OCI-LY7 (cell line): ENCODE results near the gene MYF5. TPM values are rescaled to one million over a fixed set of nuclear protein-coding genes. Genes with fewer than 3 reads are reported as not detected.

Experiments used
- BruUV-seq: library from RNA; stranded (reverse); fragments of 400-500 nt; replicated peaks from 2 replicates; lab custom pipeline; 2021; lab: Mats Ljungman, UMichigan
- CTCF ChIA-PET: fragments of 300-600 bp; sonication (Branson Sonifier 250); formaldehyde crosslinking; loops from one replicate; lab custom pipeline; 2022; ENCODE audit warnings: antibody characterized with exemption; ENCODE audit not compliant: unreplicated experiment; lab: Charles Lee
- POLR2A ChIA-PET: fragments of 300-600 bp; sonication (Branson Sonifier 250); formaldehyde crosslinking; loops from one replicate; lab custom pipeline; 2022; ENCODE audit warnings: antibody characterized with exemption; lab: Charles Lee
- DNase-seq: peaks from one replicate; pipeline ENCODE4 v3.0.0-alpha.2; 2015; ENCODE audit warnings: low spot score
- H2AFZ ChIP-seq: fragments of 200-600 bp; sonication (generic), shearing (Covaris generic); 2 replicates; pipeline ENCODE4 v1.6.1; 2014; ENCODE audit warnings: mild to moderate bottlenecking, antibody characterized with exemption, low read length, moderate library complexity
- H3K27ac ChIP-seq: fragments of 200-600 bp; sonication (generic); 2 replicates; pipeline ENCODE4 v1.5.1; 2014; ENCODE audit warnings: mixed run types, low read depth, mild to moderate bottlenecking, moderate library complexity, low read length, inconsistent platforms; ENCODE audit not compliant: poor library complexity, severe bottlenecking
- H3K36me3 ChIP-seq: fragments of 200-600 bp; sonication (generic); 2 replicates; pipeline ENCODE4 v1.6.1; 2014; ENCODE audit warnings: mild to moderate bottlenecking, antibody characterized with exemption, low read length, moderate library complexity, mixed read lengths; ENCODE audit not compliant: insufficient read depth
- H3K4me1 ChIP-seq: fragments of 200-600 bp; sonication (generic); 2 replicates; pipeline ENCODE4 v1.5.1; 2014; ENCODE audit warnings: mild to moderate bottlenecking, low read length; ENCODE audit not compliant: insufficient read depth, poor library complexity, severe bottlenecking
- H3K4me2 ChIP-seq: fragments of 200-600 bp; sonication (generic); 2 replicates; pipeline ENCODE4 v1.6.1; 2014; ENCODE audit warnings: mild to moderate bottlenecking, low read length
- H3K4me3 ChIP-seq: fragments of 200-600 bp; sonication (generic); 2 replicates; pipeline ENCODE4 v1.5.1; 2014; ENCODE audit warnings: mild to moderate bottlenecking, low read depth, low read length; ENCODE audit not compliant: poor library complexity, severe bottlenecking
- H3K79me2 ChIP-seq: fragments of 200-600 bp; sonication (generic); 2 replicates; pipeline ENCODE4 v1.6.1; 2016; ENCODE audit warnings: low read depth, mild to moderate bottlenecking, low read length, moderate library complexity, mixed read lengths; ENCODE audit not compliant: insufficient read depth
- H3K9me2 ChIP-seq: fragments of 200-600 bp; sonication (generic); 2 replicates; pipeline ENCODE4 v1.6.1; 2016; ENCODE audit warnings: mild to moderate bottlenecking, low read length, mixed read lengths; ENCODE audit not compliant: insufficient read depth
- H3K9me3 ChIP-seq: fragments of 200-600 bp; sonication (generic); 2 replicates; pipeline ENCODE4 v1.6.1; 2014; ENCODE audit warnings: mild to moderate bottlenecking, mixed run types, low read length, mixed read lengths
- H4K20me1 ChIP-seq: fragments of 200-600 bp; sonication (generic); 2 replicates; pipeline ENCODE4 v1.6.1; 2014; ENCODE audit warnings: mild to moderate bottlenecking, antibody characterized with exemption, low read length, moderate library complexity, mixed read lengths; ENCODE audit not compliant: insufficient read depth
- CTCF ChIP-seq: fragments of 200-600 bp; sonication (generic); conservative IDR thresholded peaks from 2 replicates; pipeline ENCODE4 v1.5.1; 2014; ENCODE audit warnings: mild to moderate bottlenecking, antibody characterized with exemption, low read length, moderate library complexity, mixed read lengths
- EZH2phosphoT487 ChIP-seq: fragments of 200-600 bp; sonication (generic); IDR thresholded peaks from 2 replicates; pipeline ENCODE4 v1.6.1; 2018; ENCODE audit warnings: low read depth, borderline replicate concordance, mild to moderate bottlenecking, mixed run types, antibody characterized with exemption, low read length, moderate library complexity, mixed read lengths
- intact Hi-C: fragments of 100-400 bp; cut with micrococcal nuclease; formaldehyde crosslinking; loops from one replicate; pipeline ENCODE4 v1.10.0; 2022; ENCODE audit not compliant: unreplicated experiment
- total RNA-seq, 2 experiments: library from RNA; depleted of rRNA in 1 of 2; stranded (reverse); fragments of >200 nt in 1 of 2; shearing (Covaris generic) in 1 of 2; gene quantifications; 2 replicates each; pipeline ENCODE4 v1.2.3, GENCODE V29; 2014 to 2022

The MYF5 gene
- total RNA-seq, 2 experiments from 2014 or later, result not detected

GRCh38 chr12:80697270-80697887 lies 19.3 kb upstream of the MYF5 start:
- TF ChIP-seq CTCF, result no peak
- TF ChIP-seq EZH2phosphoT487, result no peak
- Histone ChIP-seq H4K20me1 (no peaks in the 10 kb centered on the region), H3K4me1 (peaks cover 8% of the 10 kb centered on the region), H3K4me2 (no peak overlapping the region), H3K9me3 (no peaks in the 10 kb centered on the region), H3K9me2 (no peaks in the 10 kb centered on the region), H3K79me2 (no peaks in the 10 kb centered on the region), H3K27ac (no peak overlapping the region), H3K4me3 (no peak overlapping the region), H2AFZ (no peak overlapping the region), H3K36me3 (no peaks in the 10 kb centered on the region)
- no TSS peak for BruUV-seq
- ChIA-PET CTCF (no interaction called here), POLR2A (no interaction called here)
- intact Hi-C loops, result no loop called here
- no peak for DNase-seq

DNA sequence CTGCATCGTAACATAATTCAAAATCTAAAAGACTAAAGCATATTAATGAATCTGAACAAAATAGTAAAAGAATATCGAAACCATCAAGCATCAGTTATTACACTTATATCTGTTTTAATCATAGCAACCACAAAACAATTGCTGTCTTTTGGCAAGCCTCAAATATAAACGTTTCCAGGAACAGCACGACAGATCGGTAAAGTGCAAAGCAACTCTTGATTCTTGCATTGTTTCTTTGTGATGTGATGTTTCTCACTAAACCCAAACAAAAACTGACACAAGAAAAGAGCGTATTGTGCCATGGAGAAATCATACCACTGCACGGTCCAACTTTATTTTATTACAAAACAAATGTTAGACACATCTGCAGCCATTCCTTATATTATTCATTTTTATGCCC lies 18.5 kb upstream of the MYF5 start:
- no peaks in the 10 kb centered on the region for H3K79me2 ChIP-seq
- ChIA-PET CTCF (no interaction called here), POLR2A (no interaction called here)
- H3K9me3 ChIP-seq, result no peaks in the 10 kb centered on the region
- intact Hi-C loops, result no loop called here
- no peak overlapping the region for H3K4me2 ChIP-seq
- no peak overlapping the region for H2AFZ ChIP-seq
- no peak overlapping the region for H3K4me3 ChIP-seq
- no peak for TF ChIP-seq CTCF
- TF ChIP-seq EZH2phosphoT487, result no peak
- H3K27ac ChIP-seq, result no peak overlapping the region
- H3K36me3 ChIP-seq, result no peaks in the 10 kb centered on the region
- BruUV-seq, result no TSS peak
- no peaks in the 10 kb centered on the region for H3K9me2 ChIP-seq
- H3K4me1 ChIP-seq, result peaks cover 5% of the 10 kb centered on the region
- DNase-seq, result no peak
- H4K20me1 ChIP-seq, result no peaks in the 10 kb centered on the region

DNA sequence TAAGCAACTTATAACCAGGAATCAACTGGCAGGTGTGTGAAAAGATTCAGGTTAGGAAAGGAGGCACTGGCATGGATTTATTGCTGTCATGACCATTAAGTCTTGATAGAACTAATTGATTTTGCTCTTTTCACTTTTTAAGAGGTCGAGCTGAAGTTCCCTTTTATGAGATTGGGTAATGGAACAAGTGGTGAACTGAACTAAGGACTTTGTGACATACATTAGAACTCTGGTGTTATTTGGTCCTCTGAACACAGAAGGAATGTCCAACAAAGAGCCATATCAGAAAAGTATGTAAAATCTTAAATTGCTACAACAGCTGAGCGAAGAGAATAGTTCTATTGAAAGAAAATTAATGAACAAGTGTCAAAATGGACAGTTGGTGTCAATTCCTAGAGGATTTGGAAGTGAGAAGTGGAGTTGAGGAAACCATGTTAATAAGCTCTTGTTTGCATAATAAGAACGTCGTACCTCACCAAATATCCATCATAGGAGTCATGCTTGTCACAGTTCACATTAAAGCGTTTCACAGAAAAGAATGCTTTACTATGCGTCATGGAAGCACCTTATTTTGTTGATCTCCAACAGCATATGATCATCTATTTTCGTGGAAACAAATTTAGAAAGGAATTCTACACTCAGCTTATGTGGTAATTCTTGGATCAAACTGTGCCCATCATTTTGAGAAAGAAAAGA lies 17.7 kb upstream of the MYF5 start:
- POLR2A ChIA-PET, result no interaction called here
- BruUV-seq, result no TSS peak
- H3K36me3 ChIP-seq, result no peaks in the 10 kb centered on the region

More for the DNA sequence above, 17.7 kb upstream of the MYF5 start:
- Histone ChIP-seq H3K9me3 (no peaks in the 10 kb centered on the region), H3K79me2 (no peaks in the 10 kb centered on the region), H3K9me2 (no peaks in the 10 kb centered on the region), H4K20me1 (no peaks in the 10 kb centered on the region), H3K4me3 (no peak overlapping the region), H3K4me2 (no peak overlapping the region), H3K27ac (no peak overlapping the region), H2AFZ (no peak overlapping the region), H3K4me1 (peaks cover 2% of the 10 kb centered on the region)
- no peak for TF ChIP-seq EZH2phosphoT487
- no peak for TF ChIP-seq CTCF
- intact Hi-C loops, result no loop called here
- DNase-seq, result no peak
- CTCF ChIA-PET, result no interaction called here
